H1 (cell line): ENCODE measurements around the gene RAPH1. TPM values are rescaled to one million over a fixed set of nuclear protein-coding genes. Genes with fewer than 3 reads are reported as not detected.

Source experiments
- BCL11A ChIP-seq, 2 experiments: IDR thresholded peaks; one replicate each; pipeline ENCODE4 v1.6.1; 2011; ENCODE audit warnings: low read depth in 2 of 2, low read length in 2 of 2, mild to moderate bottlenecking in 2 of 2
- CHD7 ChIP-seq: fragments of 300-600 bp; sonication (generic); IDR thresholded peaks from 2 replicates; pipeline ENCODE4 v1.7.1; 2012; ENCODE audit warnings: low read length, moderate library complexity, mild to moderate bottlenecking, inconsistent platforms; ENCODE audit not compliant: insufficient replicate concordance
- polyA plus RNA-seq, 7 experiments: library from polyadenylated mRNA; depleted of rRNA in 3 of 7; stranded (reverse) in 5 of 7; unstranded in 2 of 7; fragments of >200 nt in 5 of 7; fragments of 200-250 nt in 2 of 7; gene quantifications; 1 replicate in 5 of 7; 2 replicates in 1 of 7; 4 replicates in 1 of 7; pipeline versions ENCODE4 v1.2.1 to v1.2.3, GENCODE V29; 2011 to 2013; ENCODE audit warnings: missing spikeins in 2 of 7, mixed read lengths in 2 of 7
- total RNA-seq: library from RNA; stranded (reverse); fragmentation: NEBNext Ultra II Directional; extraction: Animal tissue kit (Norgen Biotek cat#: 25700); gene quantifications from 2 replicates; pipeline ENCODE4 v1.2.1, GENCODE V29; 2021

The RAPH1 gene
- total and polyA plus RNA-seq, 2 of the 8 experiments (the other 6 are each of a cell fraction or from before 2014, with no cell fraction given) = 3.8 to 27.4 TPM

- TF ChIP-seq CHD7 (no peak), BCL11A (IDR thresholded peaks at IDR 0.05; ENCODE audit: low read depth in 2 of 2, low read length in 2 of 2) (no peak)
Measured at GRCh38 chr2:203489531-203489930, 45.6 kb downstream of the RAPH1 start (continued).
